HCT116 (cell line): Measurements from ENCODE around the gene HDAC5. TPM values are rescaled to one million over a fixed set of nuclear protein-coding genes. Genes with fewer than 3 reads are reported as not detected.
A peak's percentile ranks its signal among the peaks of the same experiment; 100 is the strongest.

Source experiments
- CEBPB ChIP-seq: IDR thresholded peaks from 2 replicates; pipeline ENCODE4 v1.6.1; 2012; ENCODE audit warnings: low read depth
- FOSL1 ChIP-seq: IDR thresholded peaks from 2 replicates; pipeline ENCODE4 v1.6.1; 2012; ENCODE audit warnings: low read depth
- MAX ChIP-seq: IDR thresholded peaks from 2 replicates; pipeline ENCODE4 v1.6.1; 2012
- SP1 ChIP-seq: IDR thresholded peaks from 2 replicates; pipeline ENCODE4 v1.6.1; 2012; ENCODE audit warnings: low read depth
- ZFX ChIP-seq: fragments of 450-650 bp; IDR thresholded peaks from 2 replicates; pipeline ENCODE4 v1.6.1; 2017
- total RNA-seq: library from RNA; stranded (reverse); gene quantifications from one replicate; pipeline ENCODE4 v1.2.1, GENCODE V29; 2021; ENCODE audit not compliant: unreplicated experiment
- TF ChIP-seq, protein P1 (sequence below), 3 experiments: fragments of 200-600 bp in 1 of 3; sonication (generic) in 1 of 3; IDR thresholded peaks in 2 of 3; conservative IDR thresholded peaks in 1 of 3; 2 replicates each; pipeline ENCODE4 v1.5.1; 2012 to 2017; ENCODE audit warnings: low read depth in 2 of 3, low read length in 2 of 3, antibody characterized with exemption in 1 of 3, borderline replicate concordance in 1 of 3, control low read depth in 1 of 3, mild to moderate bottlenecking in 1 of 3, mixed read lengths in 1 of 3, mixed run types in 1 of 3, moderate library complexity in 1 of 3; ENCODE audit not compliant: insufficient read depth in 1 of 3
- TF ChIP-seq, protein P2 (sequence below): IDR thresholded peaks from 2 replicates; pipeline ENCODE4 v1.6.1; 2012; ENCODE audit warnings: low read depth

The HDAC5 gene
- total RNA-seq, 1 experiment from 2014 or later, result 32.9 TPM

- TF ChIP-seq, protein P1, sequence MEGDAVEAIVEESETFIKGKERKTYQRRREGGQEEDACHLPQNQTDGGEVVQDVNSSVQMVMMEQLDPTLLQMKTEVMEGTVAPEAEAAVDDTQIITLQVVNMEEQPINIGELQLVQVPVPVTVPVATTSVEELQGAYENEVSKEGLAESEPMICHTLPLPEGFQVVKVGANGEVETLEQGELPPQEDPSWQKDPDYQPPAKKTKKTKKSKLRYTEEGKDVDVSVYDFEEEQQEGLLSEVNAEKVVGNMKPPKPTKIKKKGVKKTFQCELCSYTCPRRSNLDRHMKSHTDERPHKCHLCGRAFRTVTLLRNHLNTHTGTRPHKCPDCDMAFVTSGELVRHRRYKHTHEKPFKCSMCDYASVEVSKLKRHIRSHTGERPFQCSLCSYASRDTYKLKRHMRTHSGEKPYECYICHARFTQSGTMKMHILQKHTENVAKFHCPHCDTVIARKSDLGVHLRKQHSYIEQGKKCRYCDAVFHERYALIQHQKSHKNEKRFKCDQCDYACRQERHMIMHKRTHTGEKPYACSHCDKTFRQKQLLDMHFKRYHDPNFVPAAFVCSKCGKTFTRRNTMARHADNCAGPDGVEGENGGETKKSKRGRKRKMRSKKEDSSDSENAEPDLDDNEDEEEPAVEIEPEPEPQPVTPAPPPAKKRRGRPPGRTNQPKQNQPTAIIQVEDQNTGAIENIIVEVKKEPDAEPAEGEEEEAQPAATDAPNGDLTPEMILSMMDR (IDR thresholded peaks at IDR 0.05 in 2 of 3, conservative IDR thresholded peaks at IDR 0.05 in 1 of 3; ENCODE audit: borderline replicate concordance in 1 of 3, insufficient read depth in 1 of 3, low read depth in 2 of 3, low read length in 2 of 3), result peak; percentile 72 to 99 (median 85)
- TF ChIP-seq CEBPB, result no peak
- no peak for TF ChIP-seq SP1
- TF ChIP-seq MAX, result no peak
- TF ChIP-seq FOSL1, result no peak
- TF ChIP-seq, protein P2, sequence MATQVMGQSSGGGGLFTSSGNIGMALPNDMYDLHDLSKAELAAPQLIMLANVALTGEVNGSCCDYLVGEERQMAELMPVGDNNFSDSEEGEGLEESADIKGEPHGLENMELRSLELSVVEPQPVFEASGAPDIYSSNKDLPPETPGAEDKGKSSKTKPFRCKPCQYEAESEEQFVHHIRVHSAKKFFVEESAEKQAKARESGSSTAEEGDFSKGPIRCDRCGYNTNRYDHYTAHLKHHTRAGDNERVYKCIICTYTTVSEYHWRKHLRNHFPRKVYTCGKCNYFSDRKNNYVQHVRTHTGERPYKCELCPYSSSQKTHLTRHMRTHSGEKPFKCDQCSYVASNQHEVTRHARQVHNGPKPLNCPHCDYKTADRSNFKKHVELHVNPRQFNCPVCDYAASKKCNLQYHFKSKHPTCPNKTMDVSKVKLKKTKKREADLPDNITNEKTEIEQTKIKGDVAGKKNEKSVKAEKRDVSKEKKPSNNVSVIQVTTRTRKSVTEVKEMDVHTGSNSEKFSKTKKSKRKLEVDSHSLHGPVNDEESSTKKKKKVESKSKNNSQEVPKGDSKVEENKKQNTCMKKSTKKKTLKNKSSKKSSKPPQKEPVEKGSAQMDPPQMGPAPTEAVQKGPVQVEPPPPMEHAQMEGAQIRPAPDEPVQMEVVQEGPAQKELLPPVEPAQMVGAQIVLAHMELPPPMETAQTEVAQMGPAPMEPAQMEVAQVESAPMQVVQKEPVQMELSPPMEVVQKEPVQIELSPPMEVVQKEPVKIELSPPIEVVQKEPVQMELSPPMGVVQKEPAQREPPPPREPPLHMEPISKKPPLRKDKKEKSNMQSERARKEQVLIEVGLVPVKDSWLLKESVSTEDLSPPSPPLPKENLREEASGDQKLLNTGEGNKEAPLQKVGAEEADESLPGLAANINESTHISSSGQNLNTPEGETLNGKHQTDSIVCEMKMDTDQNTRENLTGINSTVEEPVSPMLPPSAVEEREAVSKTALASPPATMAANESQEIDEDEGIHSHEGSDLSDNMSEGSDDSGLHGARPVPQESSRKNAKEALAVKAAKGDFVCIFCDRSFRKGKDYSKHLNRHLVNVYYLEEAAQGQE, result no peak
- TF ChIP-seq ZFX, result no peak
Measured at GRCh38 chr17:44083250-44083849, 40.1 kb downstream of the HDAC5 start (continued).
